ENCODE results near the gene COL4A3.

Gene COL4A3

DNA sequence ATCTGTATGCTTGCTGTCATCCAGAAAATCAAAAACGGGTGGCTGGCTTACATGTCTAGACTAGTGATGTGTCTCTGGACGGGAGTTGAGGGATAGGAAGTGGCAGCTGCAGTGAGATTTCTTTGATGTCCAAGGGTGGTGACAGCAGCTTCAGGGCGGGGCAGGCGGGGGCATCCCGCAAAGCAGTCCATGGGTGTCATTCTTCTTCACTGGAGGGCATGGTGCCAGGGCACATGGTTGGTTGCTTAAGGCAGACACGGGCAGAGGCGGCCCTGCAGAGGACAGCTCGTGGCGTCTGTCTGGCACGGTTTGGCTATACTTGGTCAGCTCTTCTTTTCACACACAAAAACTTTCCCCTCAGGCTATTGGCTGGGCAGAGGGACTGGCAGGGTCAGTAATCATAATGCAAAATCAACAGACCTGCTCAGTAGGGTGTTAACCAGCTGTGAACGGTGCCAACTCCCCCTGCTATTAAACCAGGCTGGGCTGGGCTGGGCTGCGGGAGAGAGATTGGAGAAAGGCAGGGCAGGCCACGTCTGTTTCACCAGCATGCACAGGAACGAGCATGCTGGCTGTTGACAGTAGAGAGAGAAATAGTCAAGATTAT lies 63.7 kb downstream of the COL4A3 start:
- no peak overlapping the region for H3K4me3 ChIP-seq (ENCODE audit: low read depth, low read length)
- TF ChIP-seq, protein P1, sequence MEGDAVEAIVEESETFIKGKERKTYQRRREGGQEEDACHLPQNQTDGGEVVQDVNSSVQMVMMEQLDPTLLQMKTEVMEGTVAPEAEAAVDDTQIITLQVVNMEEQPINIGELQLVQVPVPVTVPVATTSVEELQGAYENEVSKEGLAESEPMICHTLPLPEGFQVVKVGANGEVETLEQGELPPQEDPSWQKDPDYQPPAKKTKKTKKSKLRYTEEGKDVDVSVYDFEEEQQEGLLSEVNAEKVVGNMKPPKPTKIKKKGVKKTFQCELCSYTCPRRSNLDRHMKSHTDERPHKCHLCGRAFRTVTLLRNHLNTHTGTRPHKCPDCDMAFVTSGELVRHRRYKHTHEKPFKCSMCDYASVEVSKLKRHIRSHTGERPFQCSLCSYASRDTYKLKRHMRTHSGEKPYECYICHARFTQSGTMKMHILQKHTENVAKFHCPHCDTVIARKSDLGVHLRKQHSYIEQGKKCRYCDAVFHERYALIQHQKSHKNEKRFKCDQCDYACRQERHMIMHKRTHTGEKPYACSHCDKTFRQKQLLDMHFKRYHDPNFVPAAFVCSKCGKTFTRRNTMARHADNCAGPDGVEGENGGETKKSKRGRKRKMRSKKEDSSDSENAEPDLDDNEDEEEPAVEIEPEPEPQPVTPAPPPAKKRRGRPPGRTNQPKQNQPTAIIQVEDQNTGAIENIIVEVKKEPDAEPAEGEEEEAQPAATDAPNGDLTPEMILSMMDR (IDR thresholded peaks at IDR 0.05; ENCODE audit: insufficient read depth, low read length, missing control alignments): no peak
- CTCF ChIA-PET: interaction anchor here (1.3 kb wide), 1 partner anchor 10 kb away, joined by 4 read pairs; no protein-coding TSS in a partner anchor
- DNase-seq (ENCODE audit: low read depth, low spot score): no peak
- POLR2A ChIA-PET: no interaction called here

DNA sequence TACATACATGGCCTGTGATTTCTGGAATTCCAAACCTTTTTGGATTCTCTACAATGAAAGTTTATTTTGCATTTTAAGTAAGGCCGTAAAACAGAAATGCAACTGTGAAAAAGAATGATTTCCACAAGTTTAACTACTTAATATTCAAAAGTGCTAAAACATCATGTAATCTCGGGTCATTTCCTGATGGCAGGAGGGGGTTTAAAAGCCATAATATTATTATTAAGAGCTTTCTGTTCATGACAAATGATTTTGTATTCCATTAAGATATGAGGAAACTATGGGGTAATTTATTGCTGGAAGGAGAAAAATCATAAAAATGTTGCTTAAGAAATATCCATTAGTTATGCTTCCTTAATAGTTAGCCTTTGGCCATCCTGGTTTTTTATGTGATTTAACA lies 65.7 kb downstream of the COL4A3 start:
- no peak for DNase-seq (ENCODE audit: low read depth, low spot score)
- H3K4me3 ChIP-seq (ENCODE audit: low read depth, low read length): no peak overlapping the region
- CTCF ChIA-PET: interaction anchor here (1.0 to 2.1 kb wide), 2 partner anchors 9 to 99 kb away, joined by 4 to 7 read pairs; no protein-coding TSS in a partner anchor
- POLR2A ChIA-PET: no interaction called here
- TF ChIP-seq, protein P1 (IDR thresholded peaks at IDR 0.05; ENCODE audit: insufficient read depth, low read length, missing control alignments): no peak

DNA sequence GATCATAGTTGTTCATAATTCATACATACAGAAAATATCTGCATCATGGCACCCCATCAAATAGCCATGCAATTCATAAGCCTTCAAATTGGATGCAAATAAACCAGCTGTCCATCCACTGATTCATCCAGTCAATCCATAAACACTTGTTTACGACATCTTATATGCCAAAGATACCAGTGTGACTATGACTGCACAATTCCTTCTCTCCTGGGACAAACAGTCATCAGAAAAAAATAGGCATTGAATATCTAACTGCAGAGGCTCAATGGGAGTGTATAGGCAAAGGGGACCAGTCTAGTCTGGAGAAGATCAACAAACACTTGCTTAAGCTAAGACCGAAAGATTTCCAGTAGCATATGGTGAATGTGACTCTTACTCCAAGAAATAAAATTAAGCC lies 70.0 kb downstream of the COL4A3 start:
- CTCF ChIA-PET: no interaction called here
- POLR2A ChIA-PET: no interaction called here
- H3K4me3 ChIP-seq (ENCODE audit: low read depth, low read length): no peak overlapping the region
- TF ChIP-seq, protein P1 (IDR thresholded peaks at IDR 0.05; ENCODE audit: insufficient read depth, low read length, missing control alignments): no peak
- DNase-seq (ENCODE audit: low read depth, low spot score): no peak

DNA sequence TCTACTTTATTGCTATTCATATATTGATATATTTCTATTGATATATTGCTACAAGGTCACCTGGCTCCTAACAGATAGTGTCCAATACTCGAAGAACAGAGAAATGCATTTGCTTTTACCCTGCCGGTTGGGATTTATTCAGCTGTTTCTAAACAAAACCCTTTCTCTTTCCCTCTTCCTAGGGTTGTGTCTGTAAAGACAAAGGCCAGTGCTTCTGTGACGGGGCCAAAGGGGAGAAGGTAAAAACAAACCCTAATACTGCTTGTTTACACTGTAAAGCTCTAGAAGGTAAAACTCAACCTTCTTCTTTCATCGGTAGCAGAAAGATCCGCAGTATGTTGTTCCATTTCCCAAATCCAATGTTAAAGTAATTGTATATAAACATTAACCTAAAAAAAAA lies 73.4 kb downstream of the COL4A3 start:
- CTCF ChIA-PET: interaction anchor here (0.6 to 7.1 kb wide), 29 partner anchors 10 to 1577 kb away, joined by 3 to 173 read pairs (median 4); no protein-coding TSS in a partner anchor
- POLR2A ChIA-PET: no interaction called here
- no peak for DNase-seq (ENCODE audit: low read depth, low spot score)
- TF ChIP-seq, protein P1 (IDR thresholded peaks at IDR 0.05; ENCODE audit: insufficient read depth, low read length, missing control alignments): no peak
- H3K4me3 ChIP-seq (ENCODE audit: low read depth, low read length): no peak overlapping the region

DNA sequence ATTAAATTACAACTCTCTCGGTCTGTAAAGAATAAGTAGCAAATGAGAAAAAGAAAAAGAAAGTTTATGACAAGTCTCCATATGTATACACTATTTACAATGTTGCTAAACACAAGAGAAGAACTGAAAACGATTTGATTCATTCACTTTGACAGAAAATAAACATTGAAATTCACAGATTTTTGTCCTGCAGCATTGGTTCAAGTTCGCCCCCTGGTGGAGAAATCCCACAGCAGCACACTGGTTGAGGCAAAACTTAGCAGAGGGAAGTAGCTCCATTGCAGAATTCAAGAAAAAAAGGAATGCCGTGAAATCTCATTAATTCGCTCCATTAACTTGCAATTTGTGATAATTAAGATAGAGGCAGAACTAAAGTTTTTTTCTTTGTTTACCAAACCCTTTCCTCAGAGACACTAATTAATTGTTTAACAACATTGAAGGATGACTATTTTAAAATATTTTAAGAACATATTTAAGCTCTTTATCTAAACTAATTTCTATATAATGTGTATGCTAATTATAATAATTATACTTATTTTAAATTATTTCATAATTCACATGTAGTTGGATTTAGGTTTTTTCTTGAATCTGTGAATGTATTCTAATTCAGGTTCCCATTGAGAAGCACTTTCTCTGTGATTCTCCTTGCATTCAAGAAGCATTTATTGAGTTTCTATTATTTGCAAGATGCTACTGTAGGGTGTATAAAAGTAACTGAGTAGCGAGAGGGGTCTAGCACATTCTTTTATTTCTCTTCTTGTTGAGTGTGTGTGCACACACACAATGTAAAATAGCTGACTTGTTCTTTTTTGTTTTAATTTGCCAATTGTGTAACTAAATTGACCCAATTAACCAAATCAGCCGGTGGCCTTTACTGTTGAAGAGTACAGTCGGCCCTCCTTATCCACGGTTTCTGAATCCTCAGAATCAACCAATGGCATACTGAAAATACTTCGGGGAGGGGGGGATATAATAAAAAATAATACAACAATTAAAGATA lies 74.1 kb downstream of the COL4A3 start:
- no peak overlapping the region for H3K4me3 ChIP-seq (ENCODE audit: low read depth, low read length)
- TF ChIP-seq, protein P1 (IDR thresholded peaks at IDR 0.05; ENCODE audit: insufficient read depth, low read length, missing control alignments): peak; percentile 88
- ChIA-PET POLR2A (no interaction called here), CTCF (interaction anchor here (0.6 to 7.1 kb wide), 40 partner anchors 8 to 1586 kb away, joined by 3 to 173 read pairs (median 4); partner anchors contain the start of gene TM4SF20)
- no peak for DNase-seq (ENCODE audit: low read depth, low spot score)

DNA sequence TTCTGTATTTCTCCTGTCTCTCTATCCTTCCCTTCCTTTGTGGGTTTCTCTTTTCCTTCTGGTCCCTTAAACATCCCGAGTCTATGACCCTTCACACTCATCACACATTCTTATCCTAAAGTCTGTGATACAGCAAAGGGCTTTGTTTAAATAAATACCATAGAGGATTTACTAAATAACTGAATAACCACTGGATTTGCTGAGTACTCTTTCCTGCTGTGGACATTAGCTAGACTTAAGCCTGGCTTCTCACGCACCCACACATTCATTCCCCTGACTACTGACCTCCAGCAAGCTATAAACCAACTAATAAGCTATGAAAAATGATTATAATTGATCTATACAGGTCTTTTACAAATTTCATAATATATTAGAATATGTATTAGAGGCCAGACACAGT lies 76.6 kb downstream of the COL4A3 start:
- ChIA-PET CTCF (interaction anchor here (7.1 kb wide), 1 partner anchor 111 kb away, joined by 173 read pairs; no protein-coding TSS in a partner anchor), POLR2A (no interaction called here)
- DNase-seq (ENCODE audit: low read depth, low spot score): no peak
- no peak overlapping the region for H3K4me3 ChIP-seq (ENCODE audit: low read depth, low read length)
- TF ChIP-seq, protein P1 (IDR thresholded peaks at IDR 0.05; ENCODE audit: insufficient read depth, low read length, missing control alignments): no peak

Measured in AG04449 (cell line).